Kidney glomerular epithelial cell (primary cell): Measurements from ENCODE around the gene SAPCD1.
"Not testable (repeated sequence)": the region's sequence is repeated elsewhere in the genome, so short reads cannot be mapped to it uniquely, and the experiment has no call there.

Source experiments
- DNase-seq: peaks from one replicate; lab custom pipeline; 2025; lab: John Stamatoyannopoulos, UW

The SAPCD1 gene

DNA sequence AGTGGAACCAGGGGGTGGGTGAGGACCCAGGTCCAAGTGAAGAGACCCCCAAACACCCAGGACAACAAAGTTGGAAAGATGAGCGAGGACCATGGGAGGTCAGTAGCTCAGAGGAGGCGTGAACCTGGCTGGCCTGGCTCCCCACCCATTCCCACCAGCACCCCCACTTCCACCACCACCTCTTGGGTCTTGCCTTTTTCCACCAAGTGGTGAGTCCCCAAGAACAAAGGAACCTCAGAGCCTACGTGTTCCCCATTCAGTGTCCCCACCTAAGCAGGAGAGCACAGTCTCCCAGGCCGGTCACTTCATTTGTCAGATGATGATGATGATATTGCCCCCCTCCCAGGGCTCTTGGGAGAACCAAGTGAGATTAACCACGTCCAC is 15.2 kb downstream of the SAPCD1 start:
- no peak for DNase-seq

- no peak for DNase-seq
These were observed 15.7 kb downstream of the SAPCD1 start for GRCh38 chr6:31778193-31778592.

GRCh38 chr6:31778999-31779885 is 16.8 kb downstream of the SAPCD1 start:
- DNase-seq: no peak

DNA sequence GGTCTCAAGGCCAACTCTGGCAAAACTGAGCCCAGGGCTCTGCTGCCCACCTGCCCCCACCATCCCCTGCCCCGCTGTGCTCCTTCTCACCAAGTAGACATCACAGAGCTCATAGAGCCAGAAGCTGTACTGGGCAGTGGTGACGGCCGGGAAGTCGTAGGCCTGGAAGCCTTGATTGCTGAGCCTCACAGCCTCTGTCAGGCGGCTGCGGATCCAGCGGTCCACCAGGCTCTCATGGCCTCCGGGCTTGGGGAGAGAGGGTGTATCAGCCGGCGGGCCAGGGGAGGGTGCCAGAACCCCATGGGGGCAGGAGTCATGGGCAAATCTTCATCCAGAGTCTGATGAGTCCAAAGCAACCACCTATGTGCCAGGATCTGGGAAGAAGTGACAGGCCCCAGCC is 17.5 kb downstream of the SAPCD1 start:
- no peak for DNase-seq

DNA sequence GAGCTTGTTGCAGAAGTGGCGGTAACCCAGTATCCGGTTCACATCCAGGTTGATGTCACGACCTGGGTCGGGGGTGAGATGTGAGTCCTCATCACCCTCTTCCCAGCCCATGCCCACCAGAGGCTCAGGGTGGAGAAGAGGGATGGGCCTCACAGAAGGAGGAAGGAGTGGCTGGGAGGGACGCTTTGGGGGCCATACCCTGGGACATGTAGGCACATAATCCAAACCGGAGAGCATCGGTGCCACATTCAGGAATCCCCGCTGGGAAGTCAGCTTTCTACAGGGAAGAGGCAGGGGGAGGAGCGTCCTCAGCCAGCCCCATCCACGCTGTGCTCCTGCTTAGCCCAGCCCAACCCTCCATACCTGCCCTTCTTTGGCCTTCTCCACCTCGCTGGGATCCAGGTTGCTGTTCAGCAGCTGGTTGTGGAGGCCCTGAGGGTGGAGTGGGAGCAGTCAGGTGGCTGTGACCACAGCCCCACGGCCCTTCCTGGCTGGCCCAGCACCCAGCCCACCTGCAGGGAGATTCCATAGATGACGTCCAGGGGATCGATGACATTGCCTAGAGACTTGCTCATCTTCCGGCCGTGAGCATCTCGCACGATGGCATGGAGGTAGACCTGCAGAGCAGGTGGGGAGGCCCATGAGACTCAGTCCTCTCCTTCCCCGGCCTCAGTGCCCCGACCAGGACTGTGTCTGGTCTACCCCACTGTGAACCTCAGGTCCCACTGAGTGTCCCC is 18.2 kb downstream of the SAPCD1 start:
- no peak for DNase-seq

- DNase-seq: no peak
These were observed 19.0 kb downstream of the SAPCD1 start for GRCh38 chr6:31781244-31782125.

DNA sequence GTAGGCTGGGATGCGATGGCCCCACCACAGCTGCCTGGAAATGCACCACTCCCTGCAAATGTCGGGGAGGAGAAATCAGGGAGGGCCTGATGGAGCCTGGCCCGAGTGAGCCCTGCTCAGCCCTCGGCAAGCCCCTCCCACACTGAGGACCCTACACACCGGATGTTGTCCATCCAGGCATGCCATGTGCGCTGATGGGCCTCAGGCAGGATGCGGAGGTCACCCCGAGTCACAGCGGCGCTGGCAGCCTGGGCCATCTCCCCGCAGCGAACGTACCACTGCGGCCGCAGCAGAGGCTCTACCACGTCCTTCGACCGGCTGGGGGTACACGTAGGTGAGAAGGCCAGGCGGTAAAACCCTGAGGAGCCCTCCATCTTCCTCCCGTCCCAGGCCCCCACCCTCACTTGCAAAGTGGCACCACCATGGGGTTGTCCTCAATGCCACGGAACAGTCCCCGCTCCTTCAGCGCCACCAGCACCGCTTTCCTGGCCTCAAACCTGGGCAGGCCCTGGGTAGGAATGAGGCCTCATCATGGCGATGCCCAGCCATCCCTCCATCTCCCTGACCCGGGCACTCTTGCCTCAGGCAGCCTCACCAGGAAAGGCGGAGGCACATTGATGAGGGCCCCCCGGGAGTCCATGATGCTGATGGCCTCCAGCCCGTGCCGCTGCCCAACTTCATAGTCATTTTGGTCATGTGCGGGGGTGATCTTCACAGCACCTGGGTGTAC is 19.8 kb downstream of the SAPCD1 start:
- DNase-seq: no peak

DNA sequence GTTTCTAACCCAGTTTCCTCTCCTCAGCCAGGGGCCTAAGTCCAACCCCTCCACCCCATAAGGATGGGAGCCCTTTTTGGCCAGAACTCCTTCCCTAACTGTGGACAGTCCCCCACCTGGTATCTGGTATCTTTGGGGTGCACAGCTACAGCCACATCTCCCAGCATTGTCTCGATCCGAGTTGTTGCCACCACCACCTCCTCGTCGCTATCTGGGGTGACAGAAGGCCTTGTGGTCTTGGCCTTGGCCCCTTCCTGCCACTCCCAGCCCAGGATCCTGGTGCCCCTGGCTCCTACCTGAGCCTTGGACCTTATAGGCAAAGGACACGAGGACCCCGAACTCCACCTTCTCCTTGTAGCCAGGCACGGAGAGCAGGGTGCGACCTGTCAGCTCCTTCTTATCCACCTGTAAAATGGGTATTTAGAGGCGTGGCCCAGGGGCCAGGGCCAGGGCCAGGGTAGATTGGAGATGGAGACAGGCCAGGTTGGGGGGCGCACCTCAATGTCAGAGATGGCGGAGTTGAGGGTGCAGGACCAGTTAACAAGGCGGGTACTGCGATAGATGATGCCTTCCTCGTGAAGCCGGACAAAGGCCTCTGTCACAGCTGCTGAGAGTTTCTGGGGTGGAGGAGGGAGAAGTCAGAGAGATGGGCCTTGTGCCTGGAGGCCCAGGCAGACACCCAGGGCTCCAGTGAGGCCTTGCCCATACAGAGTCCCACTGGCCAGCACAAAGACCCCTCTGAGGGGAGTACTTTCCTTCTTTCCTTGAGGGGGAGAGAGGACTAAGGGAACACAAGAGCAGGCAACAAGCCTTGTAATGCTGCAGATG is 21.9 kb downstream of the SAPCD1 start:
- no peak for DNase-seq

- DNase-seq: no peak
These were observed 23.0 kb downstream of the SAPCD1 start for GRCh38 chr6:31785475-31785874.

- peak; percentile 34 for DNase-seq
These were observed 29.1 kb downstream of the SAPCD1 start for GRCh38 chr6:31791324-31792089.

DNA sequence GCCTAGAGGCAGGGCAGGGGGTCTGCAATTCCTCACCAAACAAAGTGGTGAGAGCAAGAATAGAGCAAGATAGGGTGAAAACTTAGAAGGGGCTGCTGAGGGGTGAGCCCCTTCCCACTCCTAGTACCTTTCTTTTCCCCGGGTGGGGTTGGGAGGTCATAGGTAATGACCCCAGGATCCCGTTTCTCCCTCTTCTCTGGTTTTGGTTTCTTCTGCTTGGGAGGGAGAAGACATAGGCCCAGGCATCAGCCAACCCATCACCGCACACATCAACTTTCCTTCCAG is 29.6 kb downstream of the SAPCD1 start:
- DNase-seq: no peak

GRCh38 chr6:31792761-31793171 is 30.3 kb downstream of the SAPCD1 start:
- DNase-seq: peak; percentile 22

DNA sequence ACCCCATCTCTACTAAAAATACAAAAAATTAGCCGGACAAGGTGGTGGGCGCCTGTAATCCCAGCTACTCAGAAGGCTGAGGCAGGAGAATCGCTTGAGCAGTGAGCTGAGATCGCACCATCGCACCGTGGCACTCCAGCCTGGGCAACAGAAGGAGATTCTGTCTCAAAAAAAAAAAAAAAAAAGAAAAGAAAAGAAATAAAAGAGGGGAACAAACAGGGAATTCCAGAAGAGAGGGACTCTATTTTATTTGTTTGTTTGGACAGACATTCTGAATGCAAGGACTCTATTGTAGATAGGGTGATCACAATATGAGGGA is 31.4 kb downstream of the SAPCD1 start:
- DNase-seq: not testable (repeated sequence)

DNA sequence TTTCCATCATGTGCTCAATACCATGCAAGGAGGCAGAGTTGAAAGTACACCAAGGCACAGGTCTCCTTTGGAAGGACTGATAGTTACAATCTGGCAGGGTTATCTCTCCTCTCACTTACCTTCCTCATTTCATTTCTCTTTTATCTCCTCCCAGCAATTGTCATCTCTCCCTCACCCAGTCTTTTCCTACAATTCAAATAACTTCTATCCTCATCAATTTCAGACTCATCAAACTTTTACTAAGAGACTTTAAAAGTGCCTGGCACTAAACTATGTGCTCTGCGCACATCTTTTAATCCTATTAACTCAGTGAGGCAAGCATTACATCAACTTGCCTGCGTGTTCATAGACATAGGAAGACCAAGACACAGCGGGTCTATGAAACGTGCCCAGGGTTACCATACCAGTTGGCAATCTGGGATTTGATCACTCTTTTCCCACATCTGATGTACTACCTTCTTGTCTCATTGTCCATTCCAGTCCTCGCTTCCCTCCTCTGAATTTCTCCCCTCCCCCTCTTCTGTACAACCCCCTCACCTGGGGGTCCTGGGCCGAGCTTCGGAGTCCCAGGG is 31.9 kb downstream of the SAPCD1 start:
- no peak for DNase-seq

DNA sequence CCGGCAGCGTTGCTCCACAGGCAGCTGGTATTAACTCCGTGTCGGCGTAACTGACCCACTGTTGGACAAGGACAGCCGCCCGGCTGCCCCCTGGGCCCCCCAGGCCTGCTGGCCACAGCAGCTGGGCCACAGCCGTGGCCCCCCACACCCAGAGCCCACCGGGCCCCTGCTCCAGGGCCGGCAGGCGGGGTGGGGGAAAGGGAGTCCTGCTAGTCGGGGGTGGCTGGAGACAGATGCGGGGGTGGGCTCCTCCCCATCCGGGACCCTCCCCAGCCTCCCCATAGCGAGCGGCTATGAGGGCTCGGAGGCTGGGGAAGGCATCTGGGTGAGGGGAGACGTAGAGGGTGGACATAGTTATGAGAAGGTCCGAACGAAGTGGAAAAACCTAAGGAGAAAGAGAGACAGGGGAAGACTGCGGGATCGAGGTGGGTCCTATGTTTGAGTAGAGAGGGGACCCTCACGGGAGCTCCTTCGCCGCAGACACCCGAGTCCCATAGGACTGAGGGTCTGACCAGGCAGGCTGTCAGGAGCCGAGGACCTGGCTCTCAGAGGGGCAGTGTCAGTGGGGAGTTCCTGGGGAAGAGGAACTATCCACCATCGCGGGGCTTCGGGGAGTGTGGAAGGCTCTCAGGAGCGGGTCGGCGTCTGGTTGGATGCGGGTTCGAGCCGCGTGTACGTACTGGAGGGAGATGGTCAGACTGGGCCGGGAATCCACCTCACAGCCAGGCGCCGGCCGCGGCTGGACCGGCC is 32.6 kb downstream of the SAPCD1 start:
- no peak for DNase-seq

GRCh38 chr6:31795616-31796298 is 33.3 kb downstream of the SAPCD1 start, which contains the start of gene VARS1:
VARS1 (minus strand) TSS chr6:31795752; CDS start chr6:31795217, 535 bp downstream.
- peak; percentile 73 for DNase-seq

DNA sequence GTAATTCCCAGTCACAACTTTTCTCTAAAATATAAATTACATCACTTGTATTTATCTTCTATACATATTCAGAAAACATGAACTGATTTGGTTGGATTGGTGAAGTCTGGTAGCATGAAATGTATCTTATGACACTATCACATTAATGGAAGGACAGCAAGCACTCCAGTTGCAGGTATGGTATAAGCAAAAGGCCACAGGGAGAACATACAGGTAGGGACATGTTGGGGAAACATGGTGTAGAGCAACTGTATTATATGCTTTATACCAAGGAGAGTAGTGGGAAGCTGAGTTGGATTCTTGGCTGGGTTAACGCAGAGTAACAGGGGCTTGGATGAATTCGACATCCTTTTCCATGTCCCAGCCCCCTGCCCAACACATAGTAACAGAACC is 34.5 kb downstream of the SAPCD1 start:
- DNase-seq: no peak

- DNase-seq: no peak
These were observed 35.1 kb downstream of the SAPCD1 start for GRCh38 chr6:31797588-31797987.

GRCh38 chr6:31799781-31800180 is 37.3 kb downstream of the SAPCD1 start:
- DNase-seq: no peak
